ENCODE measurements around the gene SFMBT1. TPM values are rescaled to one million over a fixed set of nuclear protein-coding genes. Genes with fewer than 3 reads are reported as not detected.

The SFMBT1 gene
- total and polyA plus RNA-seq, 2 of the 4 experiments (the other 2 are of a cell fraction) = 1.0 to 1.8 TPM

DNA sequence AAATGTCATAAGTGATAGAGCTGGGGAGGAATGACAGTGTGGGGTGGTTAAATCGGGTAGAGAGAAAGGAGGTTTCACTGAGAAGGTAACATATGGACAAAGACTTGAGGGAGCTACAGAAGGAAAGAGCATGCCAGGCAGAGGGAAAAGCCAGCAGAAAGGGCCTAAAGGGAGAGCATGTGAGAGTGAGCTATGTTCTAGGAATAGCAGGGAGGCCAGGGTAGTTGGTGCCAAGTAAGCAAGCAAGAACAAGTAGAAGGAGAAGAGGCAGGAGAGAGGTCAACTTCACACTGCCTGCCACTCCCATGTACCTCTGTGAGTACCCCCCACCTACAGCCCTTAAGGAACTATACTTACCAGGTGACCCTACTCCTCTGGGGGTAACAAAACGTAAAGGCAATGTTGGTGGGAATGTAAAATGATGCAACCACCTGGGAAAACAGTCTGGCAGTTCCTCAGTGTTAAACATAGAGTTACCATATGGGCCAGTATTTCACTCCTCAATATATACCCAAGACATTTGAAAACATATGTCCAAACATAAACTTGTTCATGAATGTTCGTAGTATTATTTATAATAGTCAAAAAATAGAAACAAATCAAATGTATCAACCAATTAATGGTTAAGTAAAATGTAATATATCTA is 67.6 kb downstream of the SFMBT1 start:
- CTCF ChIA-PET = no interaction called here
- intact Hi-C loops (cut with micrococcal nuclease) = no loop called here

More for the DNA sequence above, 67.6 kb downstream of the SFMBT1 start:
- H3K27me3 ChIP-seq (ENCODE audit: control insufficient read depth, insufficient read depth, low read length) = no peaks in the 10 kb centered on the region
- H2AK5ac ChIP-seq (ENCODE audit: low read depth, low read length) = no peak overlapping the region
- in situ Hi-C loops (cut with MboI; ENCODE audit: low sequenced_read_pairs) = no loop called here
- H2BK15ac ChIP-seq (ENCODE audit: low read depth, low read length) = no peak overlapping the region
- no peak overlapping the region for H3K9ac ChIP-seq (ENCODE audit: low read depth, low read length)
- no peak overlapping the region for H3K4ac ChIP-seq (ENCODE audit: low read depth, low read length)
- H3K4me3 ChIP-seq (ENCODE audit: insufficient read depth, low read depth, low read length) = no peak overlapping the region
- H2BK5ac ChIP-seq (ENCODE audit: low read depth, low read length, poor library complexity, severe bottlenecking) = no peak overlapping the region
- 0 out of 4 replicates have a peak, but pooled peaks cover 0 to 3% of the 10 kb centered on the region in 2 experiments for H3K79me1 ChIP-seq (ENCODE audit: low read depth in 1 of 2, low read length in 2 of 2)
- H3K56ac ChIP-seq (ENCODE audit: extremely low read depth, insufficient read depth, low read length) = no peak overlapping the region
- no peak overlapping the region for H2BK20ac ChIP-seq (ENCODE audit: low read depth, low read length)
- DNase-seq = no peak
- H3K23ac ChIP-seq (ENCODE audit: low read depth, low read length) = no peak overlapping the region
- H3K4me1 ChIP-seq (ENCODE audit: control insufficient read depth, insufficient read depth, low read length) = no peaks in the 10 kb centered on the region
- no peak overlapping the region for H3K18ac ChIP-seq (ENCODE audit: low read depth, low read length)
- H2AFZ ChIP-seq (replicated peaks; ENCODE audit: low read length, poor library complexity) = no peak overlapping the region
- no peak for ATAC-seq (ENCODE audit: low read depth)
- POLR2A ChIA-PET (ENCODE audit: unreplicated experiment) = no interaction called here
- no TSS peak for BruUV-seq (replicated peaks)
- no peaks in the 10 kb centered on the region for H3K36me3 ChIP-seq (ENCODE audit: control insufficient read depth, insufficient read depth, low read length)
- no peak overlapping the region for H4K8ac ChIP-seq (ENCODE audit: low read depth in 2 of 2, low read length in 2 of 2)
- no peak overlapping the region for H2BK120ac ChIP-seq (ENCODE audit: low read depth, low read length)
- no peaks in the 10 kb centered on the region for H3K9me3 ChIP-seq (ENCODE audit: control insufficient read depth, insufficient read depth, low read length)
- WGBS, 2 experiments (ENCODE audit: extremely low coverage in 2 of 2, insufficient read length in 1 of 2) = 71% methylated on average over 1 of the region's 3 CpGs; no CpG with 5 or more reads in 1 of the 2 experiments
- H4K5ac ChIP-seq (ENCODE audit: low read depth, low read length) = no peak overlapping the region
- dilution Hi-C loops (cut with HindIII; ENCODE audit: low sequenced_read_pairs, unreplicated experiment) = no loop called here
- TF ChIP-seq, protein P1, sequence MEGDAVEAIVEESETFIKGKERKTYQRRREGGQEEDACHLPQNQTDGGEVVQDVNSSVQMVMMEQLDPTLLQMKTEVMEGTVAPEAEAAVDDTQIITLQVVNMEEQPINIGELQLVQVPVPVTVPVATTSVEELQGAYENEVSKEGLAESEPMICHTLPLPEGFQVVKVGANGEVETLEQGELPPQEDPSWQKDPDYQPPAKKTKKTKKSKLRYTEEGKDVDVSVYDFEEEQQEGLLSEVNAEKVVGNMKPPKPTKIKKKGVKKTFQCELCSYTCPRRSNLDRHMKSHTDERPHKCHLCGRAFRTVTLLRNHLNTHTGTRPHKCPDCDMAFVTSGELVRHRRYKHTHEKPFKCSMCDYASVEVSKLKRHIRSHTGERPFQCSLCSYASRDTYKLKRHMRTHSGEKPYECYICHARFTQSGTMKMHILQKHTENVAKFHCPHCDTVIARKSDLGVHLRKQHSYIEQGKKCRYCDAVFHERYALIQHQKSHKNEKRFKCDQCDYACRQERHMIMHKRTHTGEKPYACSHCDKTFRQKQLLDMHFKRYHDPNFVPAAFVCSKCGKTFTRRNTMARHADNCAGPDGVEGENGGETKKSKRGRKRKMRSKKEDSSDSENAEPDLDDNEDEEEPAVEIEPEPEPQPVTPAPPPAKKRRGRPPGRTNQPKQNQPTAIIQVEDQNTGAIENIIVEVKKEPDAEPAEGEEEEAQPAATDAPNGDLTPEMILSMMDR (conservative IDR thresholded peaks at IDR 0.05; ENCODE audit: low read depth, low read length) = no peak
- TF ChIP-seq RCOR1 (IDR thresholded peaks at IDR 0.05; ENCODE audit: insufficient replicate concordance, low read length) = no peak
- TF ChIP-seq, protein P2, sequence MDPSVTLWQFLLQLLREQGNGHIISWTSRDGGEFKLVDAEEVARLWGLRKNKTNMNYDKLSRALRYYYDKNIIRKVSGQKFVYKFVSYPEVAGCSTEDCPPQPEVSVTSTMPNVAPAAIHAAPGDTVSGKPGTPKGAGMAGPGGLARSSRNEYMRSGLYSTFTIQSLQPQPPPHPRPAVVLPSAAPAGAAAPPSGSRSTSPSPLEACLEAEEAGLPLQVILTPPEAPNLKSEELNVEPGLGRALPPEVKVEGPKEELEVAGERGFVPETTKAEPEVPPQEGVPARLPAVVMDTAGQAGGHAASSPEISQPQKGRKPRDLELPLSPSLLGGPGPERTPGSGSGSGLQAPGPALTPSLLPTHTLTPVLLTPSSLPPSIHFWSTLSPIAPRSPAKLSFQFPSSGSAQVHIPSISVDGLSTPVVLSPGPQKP (IDR thresholded peaks at IDR 0.05; ENCODE audit: borderline replicate concordance, low read depth, low read length) = no peak
- 0 out of 2 replicates have a peak, but pooled peaks cover 3% of the 10 kb centered on the region for H3K9me1 ChIP-seq (ENCODE audit: insufficient read depth, low read length)
- no peak overlapping the region for H3K27ac ChIP-seq (ENCODE audit: insufficient read depth, low read length)
- no peak overlapping the region for H2AK9ac ChIP-seq (replicated peaks; ENCODE audit: low read depth, low read length, poor library complexity)
- H4K91ac ChIP-seq (ENCODE audit: insufficient read depth, low read depth, low read length) = no peak overlapping the region
- H3K14ac ChIP-seq (replicated peaks; ENCODE audit: low read depth, low read length) = no peak overlapping the region
- H4K20me1 ChIP-seq (ENCODE audit: insufficient read depth, low read length) = no peaks in the 10 kb centered on the region
- no peak overlapping the region for H3K4me2 ChIP-seq (ENCODE audit: low read depth, low read length)

Data from IMR-90 (cell line).